ENCODE results near the gene PPDPF.
A peak's percentile ranks its signal among the peaks of the same experiment; 100 is the strongest.

Gene PPDPF, protein sequence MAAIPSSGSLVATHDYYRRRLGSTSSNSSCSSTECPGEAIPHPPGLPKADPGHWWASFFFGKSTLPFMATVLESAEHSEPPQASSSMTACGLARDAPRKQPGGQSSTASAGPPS

DNA sequence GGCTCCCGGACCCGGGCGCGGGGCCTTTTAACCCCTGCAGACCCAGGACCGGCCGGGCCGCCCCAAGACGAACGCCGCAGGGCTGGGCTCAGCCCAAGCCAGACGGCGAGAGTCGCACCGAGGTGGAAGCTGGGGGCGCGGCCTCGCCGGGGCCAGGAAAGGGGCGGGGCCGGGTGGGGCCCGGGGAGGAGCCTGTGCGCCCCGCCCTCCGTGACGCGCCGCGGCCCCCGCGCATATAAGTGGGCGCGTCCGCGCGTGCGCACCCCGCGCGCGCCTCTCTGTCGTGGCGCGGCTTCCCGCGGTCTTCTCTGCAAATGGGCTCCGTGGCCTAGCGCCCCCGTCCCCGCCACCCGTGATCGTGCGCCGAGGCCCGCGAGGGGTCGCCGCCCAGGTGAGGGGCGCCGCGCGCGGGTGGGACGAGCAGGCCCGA is at the start of gene PPDPF:
Gene PPDPF (plus strand): TSS at position 262 of the 430 bp plus-strand sequence. CDS start 544 bp downstream, outside the sequence.
- peak within 1 kb of the TSS; percentile 49 for H2AFZ ChIP-seq (ENCODE audit: low read depth)
- no peak within 1 kb of the TSS for H3K4me3 ChIP-seq (IDR thresholded peaks at IDR 0.05; ENCODE audit: insufficient read depth, low read depth, low read length)
- no peaks in the 10 kb centered on the region for H3K4me1 ChIP-seq (ENCODE audit: low read depth, poor library complexity, severe bottlenecking)
- peak within 1 kb of the TSS; percentile 45; the same call in 1 of the 2 replicates for H3K4me2 ChIP-seq
- no peak within 1 kb of the TSS for H3K9ac ChIP-seq
- no peaks in the 10 kb centered on the region for H4K20me1 ChIP-seq (ENCODE audit: insufficient read depth)
- H3K36me3 ChIP-seq (ENCODE audit: insufficient read depth) = no peaks in the 10 kb centered on the region
- no peak within 1 kb of the TSS for H3K27ac ChIP-seq
- peaks cover 59% of the 10 kb centered on the region for H3K27me3 ChIP-seq (ENCODE audit: insufficient read depth, low read depth)
- no peaks in the 10 kb centered on the region for H3K79me2 ChIP-seq (ENCODE audit: insufficient read depth, low read depth)
- TF ChIP-seq, protein P1, sequence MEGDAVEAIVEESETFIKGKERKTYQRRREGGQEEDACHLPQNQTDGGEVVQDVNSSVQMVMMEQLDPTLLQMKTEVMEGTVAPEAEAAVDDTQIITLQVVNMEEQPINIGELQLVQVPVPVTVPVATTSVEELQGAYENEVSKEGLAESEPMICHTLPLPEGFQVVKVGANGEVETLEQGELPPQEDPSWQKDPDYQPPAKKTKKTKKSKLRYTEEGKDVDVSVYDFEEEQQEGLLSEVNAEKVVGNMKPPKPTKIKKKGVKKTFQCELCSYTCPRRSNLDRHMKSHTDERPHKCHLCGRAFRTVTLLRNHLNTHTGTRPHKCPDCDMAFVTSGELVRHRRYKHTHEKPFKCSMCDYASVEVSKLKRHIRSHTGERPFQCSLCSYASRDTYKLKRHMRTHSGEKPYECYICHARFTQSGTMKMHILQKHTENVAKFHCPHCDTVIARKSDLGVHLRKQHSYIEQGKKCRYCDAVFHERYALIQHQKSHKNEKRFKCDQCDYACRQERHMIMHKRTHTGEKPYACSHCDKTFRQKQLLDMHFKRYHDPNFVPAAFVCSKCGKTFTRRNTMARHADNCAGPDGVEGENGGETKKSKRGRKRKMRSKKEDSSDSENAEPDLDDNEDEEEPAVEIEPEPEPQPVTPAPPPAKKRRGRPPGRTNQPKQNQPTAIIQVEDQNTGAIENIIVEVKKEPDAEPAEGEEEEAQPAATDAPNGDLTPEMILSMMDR (conservative IDR thresholded peaks at IDR 0.05; ENCODE audit: low read depth, low read length) = no peak

- no peak overlapping the region for H3K4me2 ChIP-seq
- H3K9ac ChIP-seq = no peak overlapping the region
- H3K4me1 ChIP-seq (ENCODE audit: low read depth, poor library complexity, severe bottlenecking) = no peaks in the 10 kb centered on the region
- H3K27me3 ChIP-seq (ENCODE audit: insufficient read depth, low read depth) = peaks cover 84% of the 10 kb centered on the region
- H3K36me3 ChIP-seq (ENCODE audit: insufficient read depth) = no peaks in the 10 kb centered on the region
- no peaks in the 10 kb centered on the region for H3K79me2 ChIP-seq (ENCODE audit: insufficient read depth, low read depth)
- TF ChIP-seq, protein P1 (conservative IDR thresholded peaks at IDR 0.05; ENCODE audit: low read depth, low read length) = no peak
- H4K20me1 ChIP-seq (ENCODE audit: insufficient read depth) = no peaks in the 10 kb centered on the region
- no peak overlapping the region for H3K27ac ChIP-seq
- H3K4me3 ChIP-seq (IDR thresholded peaks at IDR 0.05; ENCODE audit: insufficient read depth, low read depth, low read length) = no peak overlapping the region
- no peak overlapping the region for H2AFZ ChIP-seq (ENCODE audit: low read depth)
These were observed 49.4 kb upstream of the PPDPF start for GRCh38 chr20:63471002-63471716.

DNA sequence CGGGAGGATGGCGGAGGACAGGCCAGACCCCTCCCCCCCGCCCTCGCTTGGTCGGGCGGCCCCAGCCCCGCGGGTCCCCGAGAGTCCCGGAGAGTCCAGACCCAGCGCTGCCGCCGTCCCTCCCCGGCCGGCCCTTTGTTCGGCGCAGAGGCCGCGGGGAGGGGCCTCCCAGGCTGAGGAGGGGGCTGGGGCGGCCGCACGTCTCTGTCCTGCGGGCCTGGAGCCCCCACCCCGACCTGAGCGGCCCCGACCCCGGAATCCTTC is 48.9 kb upstream of the PPDPF start:
- TF ChIP-seq, protein P1 (conservative IDR thresholded peaks at IDR 0.05; ENCODE audit: low read depth, low read length) = no peak
- Histone ChIP-seq H3K27ac (no peak overlapping the region), H4K20me1 (ENCODE audit: insufficient read depth) (no peaks in the 10 kb centered on the region), H3K79me2 (ENCODE audit: insufficient read depth, low read depth) (no peaks in the 10 kb centered on the region), H3K9ac (no peak overlapping the region), H2AFZ (ENCODE audit: low read depth) (no peak overlapping the region), H3K4me3 (IDR thresholded peaks at IDR 0.05; ENCODE audit: insufficient read depth, low read depth, low read length) (no peak overlapping the region), H3K4me1 (ENCODE audit: low read depth, poor library complexity, severe bottlenecking) (no peaks in the 10 kb centered on the region), H3K36me3 (ENCODE audit: insufficient read depth) (no peaks in the 10 kb centered on the region), H3K4me2 (no peak overlapping the region), H3K27me3 (ENCODE audit: insufficient read depth, low read depth) (peaks cover 84% of the 10 kb centered on the region)

- H3K27me3 ChIP-seq (ENCODE audit: insufficient read depth, low read depth) = peaks cover 84% of the 10 kb centered on the region
- no peak within 1 kb of the TSS for H3K4me2 ChIP-seq
- H3K36me3 ChIP-seq (ENCODE audit: insufficient read depth) = no peaks in the 10 kb centered on the region
- H3K9ac ChIP-seq = no peak within 1 kb of the TSS
- TF ChIP-seq, protein P1 (conservative IDR thresholded peaks at IDR 0.05; ENCODE audit: low read depth, low read length) = no peak
- H2AFZ ChIP-seq (ENCODE audit: low read depth) = no peak within 1 kb of the TSS
- no peak within 1 kb of the TSS for H3K4me3 ChIP-seq (IDR thresholded peaks at IDR 0.05; ENCODE audit: insufficient read depth, low read depth, low read length)
- no peak within 1 kb of the TSS for H3K27ac ChIP-seq
- H4K20me1 ChIP-seq (ENCODE audit: insufficient read depth) = no peaks in the 10 kb centered on the region
- no peaks in the 10 kb centered on the region for H3K79me2 ChIP-seq (ENCODE audit: insufficient read depth, low read depth)
- no peaks in the 10 kb centered on the region for H3K4me1 ChIP-seq (ENCODE audit: low read depth, poor library complexity, severe bottlenecking)
These were observed 48.4 kb upstream of the PPDPF start, which contains the start of gene KCNQ2 for GRCh38 chr20:63471981-63472831. KCNQ2 (minus strand) TSS chr20:63472655; CDS start chr20:63472463, 192 bp downstream.
